Immature natural killer cell (primary cell): ENCODE results near the gene GTPBP2. TPM values are rescaled to one million over a fixed set of nuclear protein-coding genes. Genes with fewer than 3 reads are reported as not detected.
"Not testable (repeated sequence)": the region's sequence is repeated elsewhere in the genome, so short reads cannot be mapped to it uniquely, and the experiment has no call there.

Experiments
- DNase-seq, 3 donors: peaks; one replicate each; pipeline ENCODE4 v3.0.0; 2022; ENCODE audit warnings: mixed read lengths in 1 of 3
- H3K27ac Mint-ChIP-seq, 6 donors: one replicate each; pipeline ENCODE4 v1.8.0; 2020; ENCODE audit warnings: mixed read lengths in 6 of 6, mild to moderate bottlenecking in 5 of 6, inconsistent platforms in 4 of 6, moderate library complexity in 3 of 6
- H3K27me3 Mint-ChIP-seq, 3 donors: one replicate each; pipeline ENCODE4 v1.8.0; 2020 to 2021; ENCODE audit warnings: low read depth in 3 of 3, mild to moderate bottlenecking in 3 of 3, mixed read lengths in 3 of 3, moderate library complexity in 3 of 3, inconsistent platforms in 1 of 3
- H3K36me3 Mint-ChIP-seq, 3 donors: one replicate each; pipeline ENCODE4 v1.8.0; 2020; ENCODE audit warnings: mixed read lengths in 3 of 3, inconsistent platforms in 2 of 3, mild to moderate bottlenecking in 2 of 3
- H3K4me1 Mint-ChIP-seq, 2 donors: one replicate each; pipeline ENCODE4 v1.8.0; 2020; ENCODE audit warnings: inconsistent platforms in 2 of 2, mild to moderate bottlenecking in 2 of 2, mixed read lengths in 2 of 2, moderate library complexity in 1 of 2
- H3K4me3 Mint-ChIP-seq, 5 donors: one replicate each; pipeline ENCODE4 v1.8.0; 2020; ENCODE audit warnings: mild to moderate bottlenecking in 5 of 5, mixed read lengths in 5 of 5, inconsistent platforms in 3 of 5, moderate library complexity in 3 of 5
- H3K9me3 Mint-ChIP-seq, 6 donors: one replicate each; pipeline ENCODE4 v1.8.0; 2020; ENCODE audit warnings: mild to moderate bottlenecking in 6 of 6, mixed read lengths in 6 of 6, inconsistent platforms in 4 of 6, moderate library complexity in 3 of 6
- polyA plus RNA-seq, 3 donors: library from polyadenylated mRNA; unstranded; fragments of 300-500 nt; fragmentation: Illumina TruSeq; gene quantifications; one replicate each; pipeline ENCODE4 v1.2.3, GENCODE V29; 2021

Gene GTPBP2
- polyA plus RNA-seq, 3 donors from 2014 or later = 3.6 to 4.9 (median 4.3) TPM

DNA sequence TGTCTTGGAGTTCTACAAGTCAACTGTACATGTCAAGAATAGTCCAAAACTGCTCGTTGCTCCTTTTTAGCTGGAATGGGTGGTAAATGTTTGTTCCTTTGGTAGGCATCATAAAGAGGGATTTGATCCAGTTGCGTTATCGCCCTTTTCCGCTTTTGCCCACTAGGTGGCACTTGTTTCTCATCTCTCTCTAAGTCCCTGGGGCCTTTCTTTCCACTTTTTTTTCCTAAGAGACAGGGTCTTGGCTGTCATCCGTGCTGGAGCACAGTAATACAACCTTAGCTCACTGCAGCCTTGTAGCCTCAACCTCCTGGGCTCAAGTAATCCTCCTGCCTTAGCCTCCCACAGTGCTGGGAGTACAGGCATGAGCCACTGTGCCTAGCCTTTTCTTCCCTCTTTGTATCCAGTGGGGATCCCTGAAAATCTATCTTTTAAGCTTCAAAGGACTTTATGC, 20.7 kb downstream of the GTPBP2 start:
- H3K9me3 Mint-ChIP-seq = no peaks in the 10 kb centered on the region
- no peak overlapping the region for H3K4me3 Mint-ChIP-seq
- H3K27ac Mint-ChIP-seq = peak overlapping the region in 3 of 6 donors; percentile 13 to 52 (median 15)
- DNase-seq = peak; percentile 28 to 39 (median 30)
- peaks cover 8 to 24% (median 11%) of the 10 kb centered on the region in 3 donors for H3K36me3 Mint-ChIP-seq
- H3K27me3 Mint-ChIP-seq = no peaks in the 10 kb centered on the region
- H3K4me1 Mint-ChIP-seq = peaks cover 3 to 6% of the 10 kb centered on the region in 2 donors

DNA sequence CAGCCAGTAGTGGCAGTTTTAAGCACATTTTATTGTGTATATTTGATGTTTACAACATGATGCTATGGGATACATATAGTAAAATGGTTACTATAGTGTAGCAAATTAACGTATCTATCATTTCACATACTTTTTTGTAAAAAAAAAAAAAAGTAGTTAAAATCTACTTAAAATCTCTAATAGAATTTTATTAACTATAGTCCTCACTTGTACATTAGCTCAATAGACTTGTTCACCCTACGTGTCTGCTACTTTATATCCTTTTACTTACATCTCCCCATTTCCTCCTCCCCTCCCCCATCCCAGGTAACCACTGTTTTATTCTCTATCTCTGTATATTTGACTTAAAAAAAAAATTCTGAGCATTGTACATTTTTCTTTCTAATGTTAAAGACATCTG, 23.0 kb downstream of the GTPBP2 start:
- no peak overlapping the region for H3K4me3 Mint-ChIP-seq
- DNase-seq = no peak
- H3K4me1 Mint-ChIP-seq = peaks cover 3 to 6% of the 10 kb centered on the region in 2 donors
- no peak overlapping the region for H3K27ac Mint-ChIP-seq
- no peaks in the 10 kb centered on the region for H3K9me3 Mint-ChIP-seq
- peaks cover 8 to 31% (median 15%) of the 10 kb centered on the region in 3 donors for H3K36me3 Mint-ChIP-seq
- H3K27me3 Mint-ChIP-seq = no peaks in the 10 kb centered on the region

DNA sequence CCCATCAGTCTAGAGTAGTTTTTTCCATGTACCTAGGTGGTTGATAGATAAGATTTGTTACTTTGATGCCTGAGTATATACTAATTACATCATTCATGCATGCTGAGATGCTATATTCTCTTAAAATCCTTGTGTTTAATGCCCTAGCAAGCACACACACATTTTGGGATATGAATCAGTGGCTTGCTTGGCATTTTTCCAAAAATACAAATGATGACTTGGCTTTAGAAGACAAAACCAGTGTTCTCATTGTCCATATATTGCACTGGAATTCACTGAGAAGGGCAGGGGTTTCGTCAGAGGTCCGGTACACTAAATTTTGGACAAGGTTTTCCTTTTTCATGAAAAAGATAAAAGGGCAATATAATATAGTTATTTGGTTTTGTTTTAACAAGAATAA, 24.9 kb downstream of the GTPBP2 start:
- H3K27ac Mint-ChIP-seq = peak overlapping the region in 1 of 6 donors; percentile 68
- peaks cover 3 to 6% of the 10 kb centered on the region in 2 donors for H3K4me1 Mint-ChIP-seq
- peaks cover 11 to 24% (median 15%) of the 10 kb centered on the region in 3 donors for H3K36me3 Mint-ChIP-seq
- no peak for DNase-seq
- H3K27me3 Mint-ChIP-seq = no peaks in the 10 kb centered on the region
- no peaks in the 10 kb centered on the region for H3K9me3 Mint-ChIP-seq
- H3K4me3 Mint-ChIP-seq = no peak overlapping the region

DNA sequence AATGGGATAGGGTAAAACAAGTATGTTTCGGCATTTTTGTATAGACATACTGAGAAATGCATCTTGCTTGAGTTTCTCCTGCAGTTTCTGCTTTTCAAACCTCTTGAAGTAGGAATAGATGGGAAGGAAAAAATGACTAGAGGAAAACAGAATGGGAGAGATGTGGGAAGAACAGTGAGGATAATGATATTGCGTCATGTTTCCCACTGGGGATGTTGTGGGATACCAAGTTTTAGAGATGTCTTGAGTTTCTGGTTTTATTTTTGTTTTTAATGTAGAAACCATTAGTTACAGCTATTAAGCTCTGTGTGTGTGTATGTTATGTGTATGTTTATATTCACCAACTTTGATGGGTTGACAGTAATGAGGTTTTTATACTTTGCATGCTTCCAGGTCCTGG, 28.5 kb downstream of the GTPBP2 start:
- no peaks in the 10 kb centered on the region for H3K27me3 Mint-ChIP-seq

DNA sequence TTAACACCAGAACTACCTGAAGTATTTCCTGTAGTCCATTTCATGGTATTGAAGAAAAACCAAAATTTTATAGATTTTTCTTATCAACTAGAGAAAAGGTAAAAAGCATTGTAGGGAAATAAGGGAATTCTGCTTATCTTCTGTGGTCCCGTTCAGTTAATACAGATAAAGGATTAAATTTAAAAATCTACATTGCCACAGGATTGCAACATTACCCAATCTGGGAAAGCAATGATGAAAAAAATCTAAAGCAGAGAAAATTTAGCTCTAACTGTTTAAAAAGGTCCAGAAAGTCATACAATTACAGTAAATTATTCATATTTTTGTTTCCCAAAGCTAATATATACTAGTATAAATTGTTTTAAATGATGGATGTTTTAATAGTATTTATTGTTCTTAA, 35.1 kb downstream of the GTPBP2 start:
- Mint-ChIP-seq H3K27ac (no peak overlapping the region), H3K4me3 (no peak overlapping the region), H3K27me3 (no peaks in the 10 kb centered on the region), H3K36me3 (peaks cover 0 to 13% (median 8%) of the 10 kb centered on the region in 3 donors), H3K9me3 (no peaks in the 10 kb centered on the region), H3K4me1 (no peaks in the 10 kb centered on the region)
- no peak for DNase-seq

More for the DNA sequence above, 28.5 kb downstream of the GTPBP2 start:
- no peak overlapping the region for H3K4me3 Mint-ChIP-seq
- no peak overlapping the region for H3K27ac Mint-ChIP-seq
- H3K4me1 Mint-ChIP-seq = no peaks in the 10 kb centered on the region
- no peak for DNase-seq
- H3K9me3 Mint-ChIP-seq = no peaks in the 10 kb centered on the region
- H3K36me3 Mint-ChIP-seq = peaks cover 7 to 16% (median 9%) of the 10 kb centered on the region in 3 donors

DNA sequence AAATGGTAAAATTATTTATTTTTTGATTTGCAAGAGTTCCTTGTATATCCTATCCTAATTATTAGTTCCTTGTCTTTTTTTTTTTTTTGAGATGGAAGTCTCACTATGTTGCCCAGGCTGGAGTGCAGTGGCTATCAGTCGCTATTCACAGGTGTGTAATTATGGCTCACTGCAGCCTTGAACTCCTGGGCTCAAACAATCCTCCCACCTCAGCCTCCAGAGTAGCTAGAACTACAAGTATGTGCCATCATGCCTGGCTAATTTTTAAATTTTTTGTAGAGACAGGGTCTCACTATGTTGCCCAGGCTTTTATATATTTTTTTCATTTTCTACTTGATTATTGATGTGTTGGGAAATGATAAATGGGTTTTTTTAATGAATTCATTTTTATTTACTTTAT, 39.5 kb downstream of the GTPBP2 start:
- not testable (repeated sequence) for H3K4me3 Mint-ChIP-seq, H3K27ac Mint-ChIP-seq, H3K9me3 Mint-ChIP-seq, H3K27me3 Mint-ChIP-seq, DNase-seq
- Mint-ChIP-seq H3K4me1 (peaks cover 8 to 12% of the 10 kb centered on the region in 2 donors), H3K36me3 (peaks cover 7 to 22% (median 18%) of the 10 kb centered on the region in 3 donors)

DNA sequence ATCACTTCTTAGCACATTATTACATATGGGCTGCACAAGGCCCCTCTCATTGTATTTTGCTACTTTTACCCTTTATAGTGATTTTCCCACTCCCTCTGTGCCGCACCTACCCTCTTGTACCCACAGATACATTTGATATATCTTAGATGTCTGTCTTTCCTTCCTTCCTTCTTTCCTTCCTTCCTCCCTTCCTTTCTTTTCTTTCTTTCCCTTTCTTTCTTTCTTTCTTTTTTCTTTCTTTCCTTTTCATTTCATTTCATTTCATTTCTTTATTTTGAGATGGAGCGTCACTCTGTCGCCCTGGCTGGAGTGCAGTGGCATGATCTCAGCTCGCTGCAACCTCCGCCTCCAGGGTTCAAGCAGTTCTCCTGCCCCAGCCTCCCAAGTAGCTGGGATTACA, 40.9 kb downstream of the GTPBP2 start:
- peaks cover 13 to 26% (median 17%) of the 10 kb centered on the region in 3 donors for H3K36me3 Mint-ChIP-seq
- H3K9me3 Mint-ChIP-seq = no peaks in the 10 kb centered on the region
- no peak for DNase-seq
- H3K4me1 Mint-ChIP-seq = peaks cover 15 to 25% of the 10 kb centered on the region in 2 donors
- H3K27ac Mint-ChIP-seq = no peak overlapping the region
- no peak overlapping the region for H3K4me3 Mint-ChIP-seq
- no peaks in the 10 kb centered on the region for H3K27me3 Mint-ChIP-seq

DNA sequence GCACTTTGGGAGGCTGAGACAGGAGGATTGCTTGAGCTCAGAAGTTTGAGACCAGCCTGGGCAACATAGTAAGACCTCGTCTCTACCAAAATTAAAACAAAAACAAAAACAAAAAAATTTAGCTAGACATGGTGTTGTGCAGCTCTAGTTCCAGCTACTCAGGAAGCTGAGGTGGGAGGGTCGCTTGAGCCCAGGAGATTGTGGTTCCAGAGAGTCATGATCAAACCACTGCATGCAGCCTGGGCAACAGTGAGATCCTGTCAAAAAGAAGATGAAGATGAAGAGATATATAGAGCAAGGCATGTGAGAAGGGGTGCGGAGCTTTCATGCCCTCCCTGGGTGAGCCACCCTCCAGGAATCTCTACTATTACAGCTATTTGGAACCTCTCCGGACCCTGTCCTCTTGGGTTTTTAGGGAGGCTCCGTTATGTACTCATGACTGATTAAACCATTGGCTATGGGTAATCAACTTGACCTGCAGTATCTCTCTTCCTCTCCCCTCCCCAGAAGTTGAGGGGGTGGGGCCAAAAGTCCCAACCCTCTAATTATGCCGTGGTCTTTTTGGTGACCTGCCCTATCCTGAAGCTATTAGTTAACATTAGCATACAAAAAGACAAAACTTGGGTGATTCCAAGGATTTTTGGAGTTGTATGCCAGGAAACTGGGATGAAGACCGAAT, 44.0 kb downstream of the GTPBP2 start:
- Mint-ChIP-seq H3K4me1 (peaks cover 15 to 25% of the 10 kb centered on the region in 2 donors), H3K27me3 (no peaks in the 10 kb centered on the region), H3K4me3 (peak overlapping the region; percentile 34 to 69 (median 52)), H3K36me3 (peaks cover 13 to 24% (median 15%) of the 10 kb centered on the region in 3 donors), H3K27ac (peak overlapping the region; percentile 60 to 93 (median 84)), H3K9me3 (no peaks in the 10 kb centered on the region)
- peak in 2 of 3 donors; percentile 8 to 15 for DNase-seq

DNA sequence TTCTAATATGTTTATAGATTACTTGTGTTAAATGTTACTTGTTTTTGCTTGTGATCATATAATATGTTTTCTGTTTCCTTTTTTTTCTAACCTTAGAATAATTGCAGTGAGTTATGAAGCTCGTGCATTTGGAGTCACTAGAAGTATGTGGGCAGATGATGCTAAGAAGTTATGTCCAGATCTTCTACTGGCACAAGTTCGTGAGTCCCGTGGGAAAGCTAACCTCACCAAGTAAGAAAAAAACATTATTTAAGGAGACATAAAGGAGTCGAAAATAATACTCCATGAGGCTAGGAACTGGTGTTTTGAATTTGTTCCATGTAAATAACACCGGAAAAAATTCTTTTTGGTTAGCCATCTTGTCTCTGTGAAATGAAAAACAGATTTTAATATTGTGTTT, 46.2 kb downstream of the GTPBP2 start:
- peaks cover 22 to 40% of the 10 kb centered on the region in 2 donors for H3K4me1 Mint-ChIP-seq
- H3K9me3 Mint-ChIP-seq = no peaks in the 10 kb centered on the region
- peak overlapping the region in 2 of 6 donors; percentile 52 to 55 for H3K27ac Mint-ChIP-seq
- DNase-seq = no peak
- H3K4me3 Mint-ChIP-seq = no peak overlapping the region
- H3K27me3 Mint-ChIP-seq = no peaks in the 10 kb centered on the region
- peaks cover 8 to 16% (median 10%) of the 10 kb centered on the region in 3 donors for H3K36me3 Mint-ChIP-seq

DNA sequence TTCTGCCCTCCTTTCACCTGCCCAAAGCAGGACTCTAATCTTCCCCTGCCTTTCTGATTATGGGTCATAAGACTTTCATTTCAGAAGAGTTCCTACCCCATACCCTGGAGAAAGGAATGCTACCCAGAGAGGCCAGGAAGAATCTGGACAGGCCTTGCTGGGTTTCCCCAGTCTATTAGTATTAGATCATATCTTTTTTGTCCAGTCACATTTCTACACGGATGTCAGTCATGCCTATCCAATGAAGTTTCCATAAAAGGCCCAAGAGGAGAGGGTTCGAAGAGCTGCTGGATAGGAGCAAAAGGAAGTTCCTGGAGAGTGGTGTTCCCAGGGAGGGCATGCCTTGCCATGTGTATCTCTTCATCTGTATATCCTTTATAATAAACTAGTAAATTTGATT, 49.9 kb downstream of the GTPBP2 start:
- Mint-ChIP-seq H3K9me3 (no peaks in the 10 kb centered on the region), H3K27me3 (peaks cover 0 to 6% (median 0%) of the 10 kb centered on the region in 3 donors), H3K27ac (peak overlapping the region in 4 of 6 donors; percentile 13 to 77 (median 30)), H3K4me3 (no peak overlapping the region), H3K36me3 (peaks cover 3 to 6% (median 5%) of the 10 kb centered on the region in 3 donors), H3K4me1 (peaks cover 29 to 53% of the 10 kb centered on the region in 2 donors)
- no peak for DNase-seq

DNA sequence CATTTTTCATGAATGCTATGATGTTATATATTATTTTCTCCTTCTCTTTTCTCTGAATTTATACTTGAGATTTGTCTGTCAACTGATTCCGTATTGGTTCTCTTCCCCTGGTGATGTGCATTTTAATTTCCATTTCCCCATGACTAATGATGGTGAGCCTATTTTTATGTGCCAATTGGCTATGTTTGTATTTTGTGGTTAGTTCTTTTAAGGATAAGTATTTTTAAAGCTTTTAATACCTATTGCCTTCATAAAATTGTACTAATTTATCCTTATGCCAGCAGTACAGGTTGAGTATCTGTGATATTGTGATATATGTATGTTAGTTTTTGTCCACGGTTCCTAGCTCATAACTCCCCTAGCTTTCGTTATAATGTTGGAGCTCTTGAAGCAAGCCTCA, 50.3 kb downstream of the GTPBP2 start:
- Mint-ChIP-seq H3K27me3 (peaks cover 0 to 6% (median 0%) of the 10 kb centered on the region in 3 donors), H3K4me1 (peaks cover 26 to 49% of the 10 kb centered on the region in 2 donors), H3K36me3 (peaks cover 3 to 5% (median 5%) of the 10 kb centered on the region in 3 donors), H3K9me3 (no peaks in the 10 kb centered on the region), H3K4me3 (no peak overlapping the region), H3K27ac (peak overlapping the region in 4 of 6 donors; percentile 15 to 83 (median 52))
- no peak for DNase-seq

DNA sequence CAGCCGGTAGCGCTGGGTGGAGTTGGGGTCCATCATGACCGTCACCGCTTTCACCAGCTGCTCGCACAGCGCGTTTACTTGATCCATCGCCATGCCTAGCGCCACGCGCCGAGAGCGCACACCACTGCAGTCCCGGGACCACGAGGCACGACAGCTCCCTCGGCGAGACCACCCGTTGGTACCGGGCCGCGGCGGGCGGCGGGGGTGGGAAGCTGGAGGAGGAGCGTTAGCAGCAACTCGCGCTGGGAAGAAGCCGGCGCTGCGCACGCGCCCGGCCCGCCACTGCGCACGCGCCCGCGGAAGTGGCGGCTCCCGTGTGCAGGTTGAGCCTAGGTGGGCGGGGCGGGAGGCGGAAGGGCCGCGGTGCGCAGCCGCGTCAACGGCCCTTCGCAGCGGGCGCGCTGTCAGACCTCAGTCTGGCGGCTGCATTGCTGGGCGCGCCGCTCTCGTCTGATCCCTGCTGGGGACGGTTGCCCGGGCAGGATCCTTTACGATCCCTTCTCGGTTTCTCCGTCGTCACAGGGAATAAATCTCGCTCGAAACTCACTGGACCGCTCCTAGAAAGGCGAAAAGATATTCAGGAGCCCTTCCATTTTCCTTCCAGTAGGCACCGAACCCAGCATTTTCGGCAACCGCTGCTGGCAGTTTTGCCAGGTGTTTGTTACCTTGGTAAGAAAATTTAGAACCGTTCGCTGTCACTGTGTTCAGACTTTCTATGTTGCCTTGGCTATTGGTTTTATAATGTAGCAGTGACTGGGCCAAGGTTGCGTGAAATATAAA, 53.1 kb downstream of the GTPBP2 start, which contains the start of the genes POLH and XPO5:
TSS of gene POLH (plus strand) at position 414 of the 780 bp plus-strand sequence. CDS start 6,135 bp downstream, outside the sequence.
TSS of gene XPO5 (minus strand) at position 267 of the 780 bp plus-strand sequence. CDS start at position 93, 174 bp downstream.
- Mint-ChIP-seq H3K4me1 (peaks cover 26 to 44% of the 10 kb centered on the region in 2 donors), H3K4me3 (peak within 1 kb of the TSS; percentile 90 to 98 (median 91)), H3K36me3 (peaks cover 4 to 9% (median 8%) of the 10 kb centered on the region in 3 donors), H3K27ac (peak within 1 kb of the TSS; percentile 94 to 98 (median 96)), H3K27me3 (peaks cover 0 to 6% (median 0%) of the 10 kb centered on the region in 3 donors), H3K9me3 (no peaks in the 10 kb centered on the region)
- peak; percentile 91 to 94 (median 92) for DNase-seq

DNA sequence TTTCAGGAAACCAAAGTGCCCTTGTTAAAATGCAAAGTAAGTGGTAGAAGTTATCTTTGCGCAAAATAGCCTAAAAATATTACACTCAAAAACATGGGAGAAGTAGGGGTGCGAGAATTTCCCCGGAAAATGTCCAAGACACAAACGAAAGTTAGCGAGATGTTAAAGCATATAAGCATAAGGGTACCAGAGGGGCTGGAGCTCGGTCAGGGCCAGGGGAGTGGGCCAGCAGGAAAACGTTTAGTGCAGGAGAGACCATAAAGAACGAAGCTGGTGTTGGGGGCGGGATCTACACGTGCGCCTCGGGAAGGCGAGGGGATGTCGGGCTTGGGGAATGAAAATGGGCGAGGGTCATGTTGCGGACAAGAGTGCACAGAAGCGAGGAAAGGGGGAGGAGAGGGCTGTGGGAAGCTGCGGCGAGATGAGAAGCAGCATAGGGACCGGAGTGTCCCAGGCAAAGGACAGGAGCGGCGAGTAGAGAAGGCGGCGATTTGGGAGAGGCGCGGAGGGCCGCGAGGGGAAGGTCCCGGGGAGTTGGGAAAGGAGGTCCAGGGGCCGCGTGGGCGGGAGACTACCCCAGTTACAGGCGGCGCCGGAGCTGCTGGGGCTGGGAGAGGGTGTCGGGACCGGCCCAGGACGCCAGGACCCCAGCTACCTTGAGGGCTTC, 53.8 kb downstream of the GTPBP2 start:
- no peaks in the 10 kb centered on the region for H3K9me3 Mint-ChIP-seq
- peaks cover 0 to 6% (median 0%) of the 10 kb centered on the region in 3 donors for H3K27me3 Mint-ChIP-seq
- H3K4me3 Mint-ChIP-seq = peak overlapping the region; percentile 90 to 98 (median 91)

More for the DNA sequence above, 53.8 kb downstream of the GTPBP2 start:
- peaks cover 7 to 11% (median 10%) of the 10 kb centered on the region in 3 donors for H3K36me3 Mint-ChIP-seq
- peak in 1 of 3 donors; percentile 2 for DNase-seq
- peak overlapping the region; percentile 76 to 97 (median 92) for H3K27ac Mint-ChIP-seq
- H3K4me1 Mint-ChIP-seq = peaks cover 26 to 44% of the 10 kb centered on the region in 2 donors
